Activated CD4-positive, alpha-beta T cell treated with anti-CD3 and anti-CD28 coated beads for 36 hours (primary cell): Measurements from ENCODE around the gene FOXRED2. TPM values are rescaled to one million over a fixed set of nuclear protein-coding genes. Genes with fewer than 3 reads are reported as not detected.
"Not testable (repeated sequence)": the region's sequence is repeated elsewhere in the genome, so short reads cannot be mapped to it uniquely, and the experiment has no call there.

Experiments
- ATAC-seq: fragments of 200-7000 bp; cut with Tn5 transposase; one replicate; pipeline ENCODE4 v1.10.0; 2021; ENCODE audit warnings: mild to moderate bottlenecking, moderate library complexity
- CTCF ChIA-PET: fragments of 350-600 bp; sonication (Branson Sonifier 250); formaldehyde crosslinking; loops from one replicate; lab custom pipeline; 2021; ENCODE audit warnings: antibody characterized with exemption; lab: Charles Lee
- POLR2A ChIA-PET: fragments of 350-600 bp; sonication (Branson Sonifier 250); formaldehyde crosslinking; loops from one replicate; lab custom pipeline; 2021; ENCODE audit warnings: antibody characterized with exemption, inconsistent platforms; lab: Charles Lee
- DNase-seq: peaks from one replicate; pipeline ENCODE4 v3.0.0-alpha.2; 2020
- H3K27ac Mint-ChIP-seq: one replicate; pipeline ENCODE4 v1.8.0; 2021; ENCODE audit warnings: mixed read lengths
- H3K27me3 Mint-ChIP-seq: one replicate; pipeline ENCODE4 v1.8.0; 2021; ENCODE audit warnings: mixed read lengths
- H3K36me3 Mint-ChIP-seq: one replicate; pipeline ENCODE4 v1.8.0; 2021; ENCODE audit warnings: low read depth, mixed read lengths
- H3K4me1 Mint-ChIP-seq: one replicate; pipeline ENCODE4 v1.8.0; 2021; ENCODE audit warnings: mixed read lengths
- H3K4me3 Mint-ChIP-seq: one replicate; pipeline ENCODE4 v1.8.0; 2021; ENCODE audit warnings: mild to moderate bottlenecking, moderate library complexity, mixed read lengths
- H3K9me3 Mint-ChIP-seq: one replicate; pipeline ENCODE4 v1.8.0; 2021; ENCODE audit warnings: low read depth, mixed read lengths
- intact Hi-C, 2 experiments: fragments of 100-400 bp; cut with DNase I in 1 of 2; cut with micrococcal nuclease in 1 of 2; formaldehyde crosslinking; loops; one replicate each; pipeline versions ENCODE4 v1.14.2 to v1.15.1; 2022 to 2024; cut with DNase I, micrococcal nuclease
- total RNA-seq, 2 experiments: library from RNA; stranded (reverse); gene quantifications; one replicate each; pipeline ENCODE4 v1.2.3, GENCODE V29; 2021

FOXRED2 gene
- total RNA-seq, 2 experiments from 2014 or later = 15.7 to 16.6 TPM

- DNase-seq = no peak
- Mint-ChIP-seq H3K4me3 (no peak overlapping the region), H3K4me1 (peaks cover 8% of the 10 kb centered on the region), H3K27me3 (no peaks in the 10 kb centered on the region), H3K27ac (peak overlapping the region; percentile 25), H3K36me3 (no peaks in the 10 kb centered on the region), H3K9me3 (no peaks in the 10 kb centered on the region)
- no peak for ATAC-seq
- CTCF ChIA-PET = interaction anchor here (0.6 to 2.1 kb wide), 3 partner anchors 11 to 13 kb away, joined by 3 to 10 read pairs (median 6); no protein-coding TSS in a partner anchor
- POLR2A ChIA-PET = no interaction called here
- intact Hi-C loops = no loop called here
Observed at GRCh38 chr22:36540867-36541642, 34.2 kb upstream of the FOXRED2 start.

GRCh38 chr22:36538529-36538928 is 31.7 kb upstream of the FOXRED2 start:
- POLR2A ChIA-PET = no interaction called here

GRCh38 chr22:36536717-36537116 is 29.9 kb upstream of the FOXRED2 start:
- DNase-seq (no peak), ATAC-seq (no peak)
- Mint-ChIP-seq H3K9me3 (no peaks in the 10 kb centered on the region), H3K4me3 (no peak overlapping the region), H3K4me1 (peaks cover 1% of the 10 kb centered on the region), H3K27ac (no peak overlapping the region), H3K36me3 (no peaks in the 10 kb centered on the region), H3K27me3 (no peaks in the 10 kb centered on the region)
- intact Hi-C loops = no loop called here
- ChIA-PET POLR2A (no interaction called here), CTCF (interaction anchor here (1.6 kb wide), 1 partner anchor 9 kb away, joined by 4 read pairs; no protein-coding TSS in a partner anchor)

More at GRCh38 chr22:36538529-36538928, 31.7 kb upstream of the FOXRED2 start:
- Mint-ChIP-seq H3K9me3 (no peaks in the 10 kb centered on the region), H3K27me3 (no peaks in the 10 kb centered on the region), H3K27ac (no peak overlapping the region), H3K4me1 (peaks cover 8% of the 10 kb centered on the region), H3K36me3 (no peaks in the 10 kb centered on the region), H3K4me3 (no peak overlapping the region)
- DNase-seq = no peak
- intact Hi-C loops = no loop called here
- no peak for ATAC-seq
- CTCF ChIA-PET = interaction anchor here (0.6 to 0.8 kb wide), 2 partner anchors 10 to 237 kb away, joined by 3 to 4 read pairs; partner anchors contain the start of gene IFT27

GRCh38 chr22:36533320-36533719 is 26.5 kb upstream of the FOXRED2 start:
- H3K4me1 Mint-ChIP-seq, DNase-seq, H3K27me3 Mint-ChIP-seq, intact Hi-C loops, H3K9me3 Mint-ChIP-seq, CTCF ChIA-PET, H3K36me3 Mint-ChIP-seq, H3K4me3 Mint-ChIP-seq, POLR2A ChIA-PET, ATAC-seq, H3K27ac Mint-ChIP-seq: not testable (repeated sequence)

GRCh38 chr22:36532466-36532865 is 25.6 kb upstream of the FOXRED2 start:
- peaks cover 2% of the 10 kb centered on the region for H3K4me1 Mint-ChIP-seq
- ChIA-PET CTCF (no interaction called here), POLR2A (no interaction called here)
- no peak overlapping the region for H3K27ac Mint-ChIP-seq
- ATAC-seq (no peak), DNase-seq (no peak)
- H3K4me3 Mint-ChIP-seq = no peak overlapping the region
- peaks cover 11% of the 10 kb centered on the region for H3K36me3 Mint-ChIP-seq
- no peaks in the 10 kb centered on the region for H3K27me3 Mint-ChIP-seq
- intact Hi-C loops = no loop called here
- no peaks in the 10 kb centered on the region for H3K9me3 Mint-ChIP-seq

- H3K27ac Mint-ChIP-seq = peak within 1 kb of the TSS; percentile 99
- H3K4me1 Mint-ChIP-seq = peaks cover 25% of the 10 kb centered on the region
- peak within 1 kb of the TSS; percentile 82 for H3K4me3 Mint-ChIP-seq
- ChIA-PET CTCF (interaction anchor here (0.5 to 1.4 kb wide), 12 partner anchors 13 to 866 kb away, joined by 3 to 6 read pairs (median 3); partner anchors contain the start of gene IFT27), POLR2A (interaction anchor here (0.6 to 1.9 kb wide), 15 partner anchors 8 to 498 kb away, joined by 3 to 17 read pairs (median 4); partner anchors contain the start of genes IFT27 and TXN2)
- no peaks in the 10 kb centered on the region for H3K27me3 Mint-ChIP-seq
- intact Hi-C loops = loop anchor here (1.0 to 5.0 kb wide), 17 partner anchors 13 to 1978 kb away; partner anchors contain the start of genes FOXRED2 (in 2 of the 2), IFT27 (in 2 of the 2), APOL2 (in 1 of the 2) and DDX17 (in 1 of the 2)
- peaks cover 44% of the 10 kb centered on the region for H3K36me3 Mint-ChIP-seq
- peak; percentile 96 for ATAC-seq
- peak; percentile 99 for DNase-seq
- H3K9me3 Mint-ChIP-seq = no peaks in the 10 kb centered on the region
Observed at GRCh38 chr22:36528795-36529751, 22.2 kb upstream of the FOXRED2 start, which contains the start of gene EIF3D. Gene EIF3D, minus strand, starts transcription at chr22:36529166. Its CDS starts 3,045 bp downstream, at chr22:36526121.

GRCh38 chr22:36528341-36528740 is 21.5 kb upstream of the FOXRED2 start:
- no peak for ATAC-seq
- Mint-ChIP-seq H3K27ac (peak overlapping the region; percentile 99), H3K4me1 (peaks cover 25% of the 10 kb centered on the region), H3K9me3 (no peaks in the 10 kb centered on the region), H3K27me3 (no peaks in the 10 kb centered on the region), H3K4me3 (peak overlapping the region; percentile 82), H3K36me3 (peaks cover 52% of the 10 kb centered on the region)
- DNase-seq = peak; percentile 23
- CTCF ChIA-PET = interaction anchor here (0.6 to 1.0 kb wide), 6 partner anchors 17 to 391 kb away, joined by 3 to 4 read pairs (median 3); no protein-coding TSS in a partner anchor
- intact Hi-C loops = loop anchor here (2.0 to 5.0 kb wide), 7 partner anchors 48 to 1978 kb away; partner anchors contain the start of genes DDX17 (in 1 of the 2), GGA1 (in 1 of the 2), MYH9 (in 1 of the 2) and RBFOX2 (in 1 of the 2)
- POLR2A ChIA-PET = interaction anchor here (0.6 to 1.7 kb wide), 6 partner anchors 10 to 710 kb away, joined by 3 to 10 read pairs (median 6); no protein-coding TSS in a partner anchor

GRCh38 chr22:36522662-36523061 is 15.8 kb upstream of the FOXRED2 start:
- POLR2A ChIA-PET = interaction anchor here (0.9 kb wide), 1 partner anchor 245 kb away, joined by 3 read pairs; no protein-coding TSS in a partner anchor
- Mint-ChIP-seq H3K4me3 (no peak overlapping the region), H3K36me3 (peaks cover 91% of the 10 kb centered on the region), H3K4me1 (peaks cover 27% of the 10 kb centered on the region), H3K9me3 (no peaks in the 10 kb centered on the region), H3K27me3 (no peaks in the 10 kb centered on the region), H3K27ac (no peak overlapping the region)
- intact Hi-C loops = no loop called here
- DNase-seq (no peak), ATAC-seq (no peak)
- CTCF ChIA-PET = interaction anchor here (0.6 to 5.1 kb wide), 2 partner anchors 12 to 308 kb away, joined by 3 to 29 read pairs; no protein-coding TSS in a partner anchor

GRCh38 chr22:36520423-36520822 is 13.6 kb upstream of the FOXRED2 start:
- Mint-ChIP-seq H3K9me3 (no peaks in the 10 kb centered on the region), H3K4me1 (peaks cover 5% of the 10 kb centered on the region), H3K4me3 (no peak overlapping the region), H3K27me3 (no peaks in the 10 kb centered on the region), H3K36me3 (peaks cover 90% of the 10 kb centered on the region), H3K27ac (no peak overlapping the region)
- ChIA-PET CTCF (interaction anchor here (5.1 kb wide), 1 partner anchor 10 kb away, joined by 29 read pairs; no protein-coding TSS in a partner anchor), POLR2A (interaction anchor here (1.1 kb wide), 1 partner anchor 9 kb away, joined by 4 read pairs; no protein-coding TSS in a partner anchor)
- DNase-seq = no peak
- ATAC-seq = no peak
- intact Hi-C loops = no loop called here

- H3K4me1 Mint-ChIP-seq, ATAC-seq, intact Hi-C loops, H3K9me3 Mint-ChIP-seq, DNase-seq, H3K27me3 Mint-ChIP-seq, H3K27ac Mint-ChIP-seq, H3K4me3 Mint-ChIP-seq, POLR2A ChIA-PET: not testable (repeated sequence)
- H3K36me3 Mint-ChIP-seq = peaks cover 87% of the 10 kb centered on the region
- CTCF ChIA-PET = interaction anchor here (5.1 kb wide), 1 partner anchor 9 kb away, joined by 29 read pairs; no protein-coding TSS in a partner anchor
Observed at GRCh38 chr22:36519906-36520305, 13.1 kb upstream of the FOXRED2 start.
